K562 (cell line): ENCODE results near the gene APOC4.

ENCODE experiments used
- GATA2 ChIP-seq: sonication (generic); formaldehyde crosslinking; IDR thresholded peaks from 2 replicates; pipeline ENCODE4 v1.4.0; 2020; ENCODE audit warnings: mild to moderate bottlenecking, missing genetic modification reagents
- HNRNPL ChIP-seq: fragments of 200-400 bp; formaldehyde crosslinking; IDR thresholded peaks from 2 replicates; pipeline ENCODE4 v1.6.1; 2017; ENCODE audit warnings: low read depth, mild to moderate bottlenecking, low read length
- KDM2B ChIP-seq: fragments of 250-450 bp; sonication (Bioruptor Pico); IDR thresholded peaks from 2 replicates; pipeline ENCODE4 v1.8.0; 2021; ENCODE audit warnings: mild to moderate bottlenecking, moderate library complexity
- PBX2 ChIP-seq, 2 experiments: IDR thresholded peaks in 1 of 2; conservative IDR thresholded peaks in 1 of 2; 2 replicates each; pipeline ENCODE4 v1.6.1; 2016; ENCODE audit warnings: low read depth in 2 of 2, mild to moderate bottlenecking in 1 of 2, missing compliant biosample characterization in 1 of 2, missing genetic modification characterization in 1 of 2, moderate library complexity in 1 of 2
- POLR2AphosphoS5 ChIP-seq: IDR thresholded peaks from 2 replicates; pipeline ENCODE4 v1.6.1; 2011; ENCODE audit warnings: mild to moderate bottlenecking, low read depth, low read length, moderate library complexity; ENCODE audit not compliant: control insufficient read depth, insufficient read depth
- YY1 ChIP-seq, 3 experiments: IDR thresholded peaks; 2 replicates each; pipeline ENCODE4 v1.6.1; 2011; ENCODE audit warnings: low read length in 2 of 3, mild to moderate bottlenecking in 2 of 3, moderate library complexity in 2 of 3, borderline replicate concordance in 1 of 3, control low read depth in 1 of 3, low read depth in 1 of 3; ENCODE audit not compliant: insufficient read depth in 3 of 3, insufficient replicate concordance in 2 of 3, control insufficient read depth in 1 of 3, insufficient read length in 1 of 3; ENCODE audit errors: extremely low read depth in 1 of 3
- ZNF316 ChIP-seq: fragments of 450-650 bp; IDR thresholded peaks from 2 replicates; pipeline ENCODE4 v1.6.1; 2016

GRCh38 chr19:44908074-44908835 is 33.8 kb upstream of the APOC4 start:
- TF ChIP-seq YY1 (IDR thresholded peaks at IDR 0.05; ENCODE audit: borderline replicate concordance in 1 of 3, control insufficient read depth in 1 of 3, extremely low read depth in 1 of 3, insufficient read depth in 3 of 3, insufficient read length in 1 of 3, insufficient replicate concordance in 2 of 3, low read depth in 1 of 3, low read length in 2 of 3) (no peak), HNRNPL (no peak), POLR2AphosphoS5 (no peak), KDM2B (no peak), GATA2 (CRISPR knock-in tag) (no peak), PBX2 (CRISPR knock-in tag; IDR thresholded peaks at IDR 0.05; ENCODE audit: low read depth) (no peak), PBX2 (tag; conservative IDR thresholded peaks at IDR 0.05; ENCODE audit: low read depth) (no peak), ZNF316 (no peak)
